Upper lobe of left lung (tissue), 6 donors: ENCODE data around the gene GDF10. TPM values are rescaled to one million over a fixed set of nuclear protein-coding genes. Genes with fewer than 3 reads are reported as not detected.

Source experiments
- ATAC-seq, 2 donors: fragments of 200-7000 bp; cut with Tn5 transposase; one replicate each; pipeline ENCODE4 v1.9.1; 2022; ENCODE audit warnings: mild to moderate bottlenecking in 2 of 2, moderate library complexity in 2 of 2; ENCODE audit not compliant: low FRiP score in 2 of 2
- DNase-seq, 2 donors: peaks; one replicate each; pipeline ENCODE4 v3.0.0-alpha.2; 2019 to 2020
- H3K27ac ChIP-seq, 4 donors: fragments of 200-600 bp; sonication (generic); one replicate each; pipeline ENCODE4 v1.5.1; 2016 to 2019
- H3K27me3 ChIP-seq, 4 donors: fragments of 200-600 bp; sonication (generic); one replicate each; pipeline ENCODE4 v1.5.1; 2017 to 2019
- H3K36me3 ChIP-seq, 4 donors: fragments of 200-600 bp; sonication (generic); one replicate each; pipeline ENCODE4 v1.5.1; 2016 to 2019
- H3K4me1 ChIP-seq, 4 donors: fragments of 200-600 bp; sonication (generic); one replicate each; pipeline ENCODE4 v1.5.1; 2018 to 2019
- H3K4me3 ChIP-seq, 4 donors: fragments of 200-600 bp; sonication (generic); one replicate each; pipeline ENCODE4 v1.5.1; 2017 to 2019; ENCODE audit warnings: mild to moderate bottlenecking in 2 of 4, moderate library complexity in 1 of 4
- H3K9me3 ChIP-seq, 4 donors: fragments of 200-600 bp; sonication (generic); one replicate each; pipeline ENCODE4 v1.5.1; 2018 to 2019
- CTCF ChIP-seq, 6 experiments: fragments of 450-650 bp in 4 of 6; fragments of 200-600 bp in 2 of 6; sonication (generic) in 2 of 6; IDR thresholded peaks; one replicate each; pipeline ENCODE4 v1.5.1; 2016 to 2019; ENCODE audit warnings: antibody characterized with exemption in 6 of 6
- EP300 ChIP-seq, 4 donors: sonication (generic); formaldehyde crosslinking; IDR thresholded peaks; one replicate each; pipeline ENCODE4 v1.5.1; 2017; ENCODE audit warnings: antibody characterized with exemption in 4 of 4, control low read depth in 2 of 4
- POLR2A ChIP-seq, 4 donors: fragments of 450-650 bp; IDR thresholded peaks; one replicate each; pipeline ENCODE4 v1.5.1; 2016 to 2017; ENCODE audit warnings: antibody characterized with exemption in 4 of 4, mild to moderate bottlenecking in 2 of 4
- POLR2AphosphoS5 ChIP-seq, 2 donors: sonication (generic); formaldehyde crosslinking; IDR thresholded peaks; one replicate each; pipeline ENCODE4 v1.5.1; 2017; ENCODE audit warnings: antibody characterized with exemption in 2 of 2
- WGBS, 2 donors: methylation state at CpG; one replicate each; pipeline ENCODE4 v1.1.5; 2017 to 2018; 5-methylcytosine and 5-hydroxymethylcytosine counted together
- total RNA-seq, 6 donors: library from RNA; depleted of rRNA in 4 of 6; stranded (reverse); fragments of >200 nt in 4 of 6; gene quantifications; one replicate each; pipeline versions ENCODE4 v1.1.0 to v1.2.1, GENCODE V29; 2016 to 2021
- donor health status: DM: no; HTN: no; CAD: no; lungs with moderate emphysema.
- donor health status: DM: no; HTN: yes; CAD: no; lungs with severe emphysema.

GDF10 gene
- total RNA-seq, 6 donors from 2014 or later, result 1.8 to 23.4 (median 7.8) TPM

GRCh38 chr10:47287805-47288204 lies 12.2 kb upstream of the GDF10 start:
- Histone ChIP-seq H3K27me3 (no peaks in the 10 kb centered on the region), H3K9me3 (no peaks in the 10 kb centered on the region), H3K4me1 (no peaks in the 10 kb centered on the region), H3K27ac (no peak overlapping the region), H3K36me3 (no peaks in the 10 kb centered on the region), H3K4me3 (no peak overlapping the region)
- 93 to 96% methylated on average over 4 to 6 of the region's 6 CpGs for WGBS, 2 donors
- no peak for DNase-seq
- ATAC-seq, result no peak
- TF ChIP-seq CTCF (IDR thresholded peaks at IDR 0.05) (no peak), POLR2A (IDR thresholded peaks at IDR 0.05) (no peak), POLR2AphosphoS5 (IDR thresholded peaks at IDR 0.05) (no peak), EP300 (IDR thresholded peaks at IDR 0.05) (no peak)

- Histone ChIP-seq H3K4me1 (no peaks in the 10 kb centered on the region), H3K27me3 (no peaks in the 10 kb centered on the region), H3K36me3 (no peaks in the 10 kb centered on the region), H3K9me3 (no peaks in the 10 kb centered on the region), H3K4me3 (no peak overlapping the region), H3K27ac (no peak overlapping the region)
- DNase-seq (no peak), ATAC-seq (no peak)
- 83 to 84% methylated on average over 8 of the region's 8 CpGs for WGBS, 2 donors
- no peak for TF ChIP-seq POLR2AphosphoS5 (IDR thresholded peaks at IDR 0.05)
- no peak for TF ChIP-seq EP300 (IDR thresholded peaks at IDR 0.05)
- no peak for TF ChIP-seq POLR2A (IDR thresholded peaks at IDR 0.05)
- TF ChIP-seq CTCF (IDR thresholded peaks at IDR 0.05), result no peak
Measured at GRCh38 chr10:47288236-47288635, 11.8 kb upstream of the GDF10 start.

GRCh38 chr10:47288916-47289495 lies 11.0 kb upstream of the GDF10 start:
- no peak for ATAC-seq
- H3K27me3 ChIP-seq, result no peaks in the 10 kb centered on the region
- H3K27ac ChIP-seq, result no peak overlapping the region
- H3K4me3 ChIP-seq, result no peak overlapping the region
- no peaks in the 10 kb centered on the region for H3K36me3 ChIP-seq
- H3K9me3 ChIP-seq, result no peaks in the 10 kb centered on the region
- TF ChIP-seq POLR2AphosphoS5 (IDR thresholded peaks at IDR 0.05), result no peak
- TF ChIP-seq EP300 (IDR thresholded peaks at IDR 0.05), result no peak
- no peak for TF ChIP-seq POLR2A (IDR thresholded peaks at IDR 0.05)
- no peak for TF ChIP-seq CTCF (IDR thresholded peaks at IDR 0.05)
- no peaks in the 10 kb centered on the region for H3K4me1 ChIP-seq
- no peak for DNase-seq
- WGBS, 2 donors, result 69 to 76% methylated on average over 6 to 9 of the region's 9 CpGs

- Histone ChIP-seq H3K36me3 (no peaks in the 10 kb centered on the region), H3K4me1 (no peaks in the 10 kb centered on the region), H3K4me3 (no peak overlapping the region), H3K27me3 (no peaks in the 10 kb centered on the region), H3K9me3 (no peaks in the 10 kb centered on the region), H3K27ac (no peak overlapping the region)
- DNase-seq, result no peak
- ATAC-seq, result no peak
- WGBS, 2 donors, result 91 to 97% methylated on average over 6 of the region's 6 CpGs
- no peak for TF ChIP-seq EP300 (IDR thresholded peaks at IDR 0.05)
- TF ChIP-seq POLR2AphosphoS5 (IDR thresholded peaks at IDR 0.05), result no peak
- no peak for TF ChIP-seq POLR2A (IDR thresholded peaks at IDR 0.05)
- no peak for TF ChIP-seq CTCF (IDR thresholded peaks at IDR 0.05)
Measured at GRCh38 chr10:47289921-47290320, 10.1 kb upstream of the GDF10 start.

GRCh38 chr10:47290338-47290737 lies 9.7 kb upstream of the GDF10 start:
- no peak for ATAC-seq
- 68 to 84% methylated on average over 3 of the region's 3 CpGs for WGBS, 2 donors
- no peak overlapping the region for H3K27ac ChIP-seq
- TF ChIP-seq POLR2A (IDR thresholded peaks at IDR 0.05) (no peak), CTCF (IDR thresholded peaks at IDR 0.05) (no peak), POLR2AphosphoS5 (IDR thresholded peaks at IDR 0.05) (no peak), EP300 (IDR thresholded peaks at IDR 0.05) (no peak)
- no peak for DNase-seq
- no peaks in the 10 kb centered on the region for H3K27me3 ChIP-seq
- no peaks in the 10 kb centered on the region for H3K9me3 ChIP-seq
- H3K36me3 ChIP-seq, result no peaks in the 10 kb centered on the region
- no peak overlapping the region for H3K4me3 ChIP-seq
- H3K4me1 ChIP-seq, result no peaks in the 10 kb centered on the region
